SK-N-SH (cell line): ENCODE results near the gene CALCOCO1. TPM values are rescaled to one million over a fixed set of nuclear protein-coding genes. Genes with fewer than 3 reads are reported as not detected.

Experiments used
- CTCF ChIA-PET: fragments of 300-600, 350-600 bp; formaldehyde crosslinking; extraction: SDS; loops from one replicate; lab custom pipeline; 2021; lab: Yijun Ruan, JAX
- POLR2A ChIA-PET: fragments of 350-600 bp; sonication (Branson Sonifier 250); formaldehyde crosslinking; extraction: SDS; loops from one replicate; lab custom pipeline; 2020; ENCODE audit warnings: antibody characterized with exemption, inconsistent platforms; lab: Yijun Ruan, JAX
- DNase-seq: peaks from one replicate; pipeline ENCODE4 v3.0.0; 2012
- H2AFZ ChIP-seq: fragments of 200-600 bp; sonication (generic); 2 replicates; pipeline ENCODE4 v1.8.1; 2016; ENCODE audit warnings: antibody characterized with exemption, mild to moderate bottlenecking, low read depth
- H3F3A ChIP-seq: fragments of 200-600 bp; sonication (generic); replicated peaks from 2 replicates; pipeline ENCODE3; 2016; ENCODE audit warnings: antibody characterized with exemption, mild to moderate bottlenecking; ENCODE audit not compliant: insufficient read depth
- H3K27ac ChIP-seq, 2 experiments: fragments of 200-500 bp in 1 of 2; fragments of 200-600 bp in 1 of 2; sonication (Bioruptor generic) in 1 of 2; sonication (generic), shearing (Covaris generic) in 1 of 2; 2 replicates each; pipeline versions ENCODE4 v1.5.1 to v1.6.1; 2014 to 2016; ENCODE audit warnings: low read depth in 2 of 2, inconsistent platforms in 1 of 2, low read length in 1 of 2, mild to moderate bottlenecking in 1 of 2, mixed read lengths in 1 of 2
- H3K27me3 ChIP-seq: fragments of 200-600 bp; sonication (generic), shearing (Covaris generic); 2 replicates; pipeline ENCODE4 v1.6.1; 2016; ENCODE audit warnings: mixed run types; ENCODE audit not compliant: insufficient read depth
- H3K36me3 ChIP-seq, 2 experiments: fragments of 200-500 bp in 1 of 2; fragments of 200-600 bp in 1 of 2; sonication (Bioruptor generic) in 1 of 2; sonication (generic) in 1 of 2; replicated peaks in 1 of 2; 2 replicates each; pipeline versions ENCODE3 to v1.5.1; 2014 to 2016; ENCODE audit warnings: low read length in 1 of 2, mild to moderate bottlenecking in 1 of 2; ENCODE audit not compliant: insufficient read depth in 2 of 2, control insufficient read depth in 1 of 2
- H3K4me1 ChIP-seq, 2 experiments: fragments of 200-500 bp in 1 of 2; fragments of 200-600 bp in 1 of 2; sonication (Bioruptor generic) in 1 of 2; sonication (generic), shearing (Covaris generic) in 1 of 2; 2 replicates each; pipeline versions ENCODE4 v1.5.1 to v1.6.1; 2014 to 2016; ENCODE audit warnings: low read depth in 1 of 2, low read length in 1 of 2, mixed run types in 1 of 2; ENCODE audit not compliant: insufficient read depth in 2 of 2, control insufficient read depth in 1 of 2
- H3K4me2 ChIP-seq: fragments of 200-600 bp; sonication (generic), shearing (Covaris generic); 2 replicates; pipeline ENCODE4 v1.6.1; 2017; ENCODE audit warnings: mixed run types
- H3K4me3 ChIP-seq, 2 experiments: fragments of 200-500 bp in 1 of 2; fragments of 200-600 bp in 1 of 2; sonication (Bioruptor generic) in 1 of 2; sonication (generic), shearing (Covaris generic) in 1 of 2; 2 replicates each; pipeline versions ENCODE4 v1.5.1 to v1.8.1; 2014 to 2016; ENCODE audit warnings: low read depth in 2 of 2, inconsistent platforms in 1 of 2, low read length in 1 of 2, mild to moderate bottlenecking in 1 of 2, mixed read lengths in 1 of 2, moderate library complexity in 1 of 2
- H3K79me2 ChIP-seq: fragments of 200-600 bp; sonication (generic); 2 replicates; pipeline ENCODE4 v1.8.1; 2017; ENCODE audit warnings: mild to moderate bottlenecking; ENCODE audit not compliant: insufficient read depth
- H3K9ac ChIP-seq: fragments of 200-600 bp; sonication (generic); 2 replicates; pipeline ENCODE4 v1.6.1; 2017; ENCODE audit warnings: mixed run types
- H3K9me2 ChIP-seq: fragments of 200-600 bp; sonication (generic); 2 replicates; pipeline ENCODE4 v1.6.1; 2017; ENCODE audit warnings: mixed run types
- H3K9me3 ChIP-seq: fragments of 200-600 bp; sonication (generic); 2 replicates; pipeline ENCODE4 v1.6.1; 2017; ENCODE audit warnings: mixed run types, mild to moderate bottlenecking, moderate library complexity
- H4K20me1 ChIP-seq: fragments of 200-600 bp; sonication (generic); 2 replicates; pipeline ENCODE4 v1.6.1; 2017; ENCODE audit warnings: mild to moderate bottlenecking, mixed run types; ENCODE audit not compliant: insufficient read depth
- CTCF ChIP-seq: fragments of 200-600 bp; sonication (generic); IDR thresholded peaks from 2 replicates; pipeline ENCODE4 v1.6.1; 2017; ENCODE audit warnings: antibody characterized with exemption, mild to moderate bottlenecking, moderate library complexity
- ELF1 ChIP-seq: IDR thresholded peaks from 2 replicates; pipeline ENCODE4 v1.4.0; 2012
- EP300 ChIP-seq, 2 experiments: IDR thresholded peaks; 2 replicates each; pipeline versions ENCODE4 v1.4.0 to v1.6.1; 2012; ENCODE audit warnings: borderline replicate concordance in 1 of 2, low read depth in 1 of 2, low read length in 1 of 2
- EZH2phosphoT487 ChIP-seq: fragments of 200-600 bp; sonication (generic); IDR thresholded peaks from 2 replicates; pipeline ENCODE4 v1.6.1; 2017; ENCODE audit warnings: low read depth, mixed run types, mild to moderate bottlenecking, antibody characterized with exemption, moderate library complexity, borderline replicate concordance
- FOXM1 ChIP-seq: IDR thresholded peaks from 2 replicates; pipeline ENCODE4 v1.4.0; 2012; ENCODE audit warnings: low read depth, mild to moderate bottlenecking
- GABPA ChIP-seq: IDR thresholded peaks from 2 replicates; pipeline ENCODE4 v1.4.0; 2012; ENCODE audit warnings: low read depth, mild to moderate bottlenecking
- GATA2 ChIP-seq: sonication (generic); formaldehyde crosslinking; IDR thresholded peaks from 2 replicates; pipeline ENCODE4 v1.5.0; 2020; ENCODE audit warnings: mild to moderate bottlenecking, missing genetic modification reagents
- NFIC ChIP-seq: IDR thresholded peaks from 2 replicates; pipeline ENCODE4 v1.4.0; 2012; ENCODE audit warnings: borderline replicate concordance
- SIN3A ChIP-seq: IDR thresholded peaks from 2 replicates; pipeline ENCODE4 v1.6.1; 2012; ENCODE audit warnings: low read depth, mild to moderate bottlenecking, low read length, moderate library complexity, borderline replicate concordance
- SMC3 ChIP-seq: IDR thresholded peaks from 2 replicates; pipeline ENCODE4 v1.6.1; 2012; ENCODE audit warnings: low read depth, low read length, improper control_type of control experiment
- TCF12 ChIP-seq: IDR thresholded peaks from 2 replicates; pipeline ENCODE4 v1.4.0; 2012
- USF1 ChIP-seq: IDR thresholded peaks from 2 replicates; pipeline ENCODE4 v1.4.0; 2012; ENCODE audit warnings: low read depth, borderline replicate concordance
- USF2 ChIP-seq: fragments of 150-350 bp; IDR thresholded peaks from 2 replicates; pipeline ENCODE4 v1.6.1; 2017; ENCODE audit warnings: antibody characterized with exemption, low read length, low read depth, borderline replicate concordance
- YY1 ChIP-seq: IDR thresholded peaks from 2 replicates; pipeline ENCODE4 v1.4.0; 2012; ENCODE audit warnings: low read depth, mild to moderate bottlenecking
- WGBS: methylation state at CpG from one replicate; pipeline ENCODE4 v1.1.6; 2017; ENCODE audit warnings: low lambda C conversion rate; 5-methylcytosine and 5-hydroxymethylcytosine counted together
- polyA plus RNA-seq, 3 experiments: library from polyadenylated mRNA; depleted of rRNA; stranded (reverse); fragments of >200 nt; gene quantifications; 2 replicates each; pipeline ENCODE4 v1.2.3, GENCODE V29; 2012
- TF ChIP-seq, protein P1 (sequence below): IDR thresholded peaks from 2 replicates; pipeline ENCODE4 v1.6.1; 2012; ENCODE audit warnings: mild to moderate bottlenecking, low read depth, low read length, moderate library complexity
- TF ChIP-seq, protein P2 (sequence below): fragments of 150-350 bp; IDR thresholded peaks from 2 replicates; pipeline ENCODE4 v1.6.1; 2016; ENCODE audit warnings: mild to moderate bottlenecking, low read depth, low read length
- TF ChIP-seq, protein P3 (sequence below): IDR thresholded peaks from 2 replicates; pipeline ENCODE4 v1.4.0; 2012; ENCODE audit warnings: low read depth

CALCOCO1 gene
- polyA plus RNA-seq, 1 of the 3 experiments (the other 2 are of a cell fraction): 72.1 TPM

- H3K9me2 ChIP-seq: no peaks in the 10 kb centered on the region
- H3K9ac ChIP-seq: no peak overlapping the region
- no peak overlapping the region for H3K27ac ChIP-seq
- H3K9me3 ChIP-seq: no peaks in the 10 kb centered on the region
- TF ChIP-seq USF2 (no peak), CTCF (no peak), NFIC (no peak), USF1 (no peak), FOXM1 (no peak), EZH2phosphoT487 (no peak), YY1 (no peak)
- DNase-seq: no peak
- 91% methylated on average over 3 of the region's 3 CpGs for WGBS
- no peaks in the 10 kb centered on the region for H4K20me1 ChIP-seq
- H3F3A ChIP-seq: no peaks in the 10 kb centered on the region
- POLR2A ChIA-PET: no interaction called here
- no peaks in the 10 kb centered on the region for H3K4me1 ChIP-seq
- CTCF ChIA-PET: interaction anchor here (0.9 to 28.9 kb wide), 7 partner anchors 8 to 365 kb away, joined by 3 to 760 read pairs (median 5); partner anchors contain the start of genes AAAS and ATP5MC2
- H3K36me3 ChIP-seq: no peaks in the 10 kb centered on the region
- H3K4me2 ChIP-seq: no peak overlapping the region
- H3K4me3 ChIP-seq: no peak overlapping the region
- peaks cover 14% of the 10 kb centered on the region; the same call in 1 of the 2 replicates for H3K27me3 ChIP-seq
- no peak overlapping the region for H2AFZ ChIP-seq
- H3K79me2 ChIP-seq: no peaks in the 10 kb centered on the region
These were observed 40.8 kb downstream of the CALCOCO1 start for GRCh38 chr12:53686436-53686835.

DNA sequence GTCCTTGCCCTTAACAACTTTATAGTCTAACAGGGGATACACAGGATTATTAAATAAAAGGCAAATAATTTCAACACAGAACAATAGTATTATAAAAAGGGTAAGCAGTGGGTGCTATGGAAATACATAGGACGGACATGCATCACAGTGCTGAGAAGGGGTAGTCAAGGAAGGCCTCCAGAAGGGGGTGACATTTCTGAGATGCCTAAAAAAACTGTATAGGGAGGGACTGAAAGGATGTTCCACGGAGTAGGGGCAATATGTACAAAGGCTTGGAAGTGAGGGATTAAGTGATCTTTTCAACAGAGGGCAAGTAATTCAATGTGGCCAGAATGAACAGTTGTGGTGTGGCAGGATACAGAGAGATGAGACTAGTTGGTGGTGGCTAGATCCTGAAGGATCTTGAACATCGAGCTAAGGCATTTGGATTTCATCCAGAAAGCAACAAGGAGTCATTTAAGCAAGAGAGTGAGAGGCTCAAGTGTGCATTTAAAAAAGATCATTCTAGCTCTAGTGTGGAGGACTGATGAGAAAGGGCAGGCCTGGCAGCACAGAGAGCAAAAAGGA is 42.5 kb downstream of the CALCOCO1 start:
- no peaks in the 10 kb centered on the region for H4K20me1 ChIP-seq
- H3K27ac ChIP-seq: no peak overlapping the region
- H3K4me3 ChIP-seq: no peak overlapping the region
- H3K9me2 ChIP-seq: no peaks in the 10 kb centered on the region
- ChIA-PET POLR2A (no interaction called here), CTCF (interaction anchor here (0.7 to 28.9 kb wide), 6 partner anchors 8 to 141 kb away, joined by 3 to 760 read pairs (median 4); partner anchors contain the start of gene ATP5MC2)
- no peak overlapping the region for H3K4me2 ChIP-seq
- peaks cover 14% of the 10 kb centered on the region; the same call in 1 of the 2 replicates for H3K27me3 ChIP-seq
- 58% methylated on average over 3 of the region's 3 CpGs for WGBS
- no peaks in the 10 kb centered on the region for H3K36me3 ChIP-seq
- no peaks in the 10 kb centered on the region for H3K4me1 ChIP-seq
- no peaks in the 10 kb centered on the region for H3F3A ChIP-seq
- no peak overlapping the region for H3K9ac ChIP-seq
- no peak for TF ChIP-seq EP300 (IDR thresholded peaks at IDR 0.05; ENCODE audit: borderline replicate concordance in 1 of 2, low read depth in 1 of 2, low read length in 1 of 2)
- TF ChIP-seq TCF12: no peak
- TF ChIP-seq, protein P1, sequence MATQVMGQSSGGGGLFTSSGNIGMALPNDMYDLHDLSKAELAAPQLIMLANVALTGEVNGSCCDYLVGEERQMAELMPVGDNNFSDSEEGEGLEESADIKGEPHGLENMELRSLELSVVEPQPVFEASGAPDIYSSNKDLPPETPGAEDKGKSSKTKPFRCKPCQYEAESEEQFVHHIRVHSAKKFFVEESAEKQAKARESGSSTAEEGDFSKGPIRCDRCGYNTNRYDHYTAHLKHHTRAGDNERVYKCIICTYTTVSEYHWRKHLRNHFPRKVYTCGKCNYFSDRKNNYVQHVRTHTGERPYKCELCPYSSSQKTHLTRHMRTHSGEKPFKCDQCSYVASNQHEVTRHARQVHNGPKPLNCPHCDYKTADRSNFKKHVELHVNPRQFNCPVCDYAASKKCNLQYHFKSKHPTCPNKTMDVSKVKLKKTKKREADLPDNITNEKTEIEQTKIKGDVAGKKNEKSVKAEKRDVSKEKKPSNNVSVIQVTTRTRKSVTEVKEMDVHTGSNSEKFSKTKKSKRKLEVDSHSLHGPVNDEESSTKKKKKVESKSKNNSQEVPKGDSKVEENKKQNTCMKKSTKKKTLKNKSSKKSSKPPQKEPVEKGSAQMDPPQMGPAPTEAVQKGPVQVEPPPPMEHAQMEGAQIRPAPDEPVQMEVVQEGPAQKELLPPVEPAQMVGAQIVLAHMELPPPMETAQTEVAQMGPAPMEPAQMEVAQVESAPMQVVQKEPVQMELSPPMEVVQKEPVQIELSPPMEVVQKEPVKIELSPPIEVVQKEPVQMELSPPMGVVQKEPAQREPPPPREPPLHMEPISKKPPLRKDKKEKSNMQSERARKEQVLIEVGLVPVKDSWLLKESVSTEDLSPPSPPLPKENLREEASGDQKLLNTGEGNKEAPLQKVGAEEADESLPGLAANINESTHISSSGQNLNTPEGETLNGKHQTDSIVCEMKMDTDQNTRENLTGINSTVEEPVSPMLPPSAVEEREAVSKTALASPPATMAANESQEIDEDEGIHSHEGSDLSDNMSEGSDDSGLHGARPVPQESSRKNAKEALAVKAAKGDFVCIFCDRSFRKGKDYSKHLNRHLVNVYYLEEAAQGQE: no peak
- TF ChIP-seq GATA2 (CRISPR knock-in tag): no peak
- no peak for TF ChIP-seq SMC3
- TF ChIP-seq, protein P2, sequence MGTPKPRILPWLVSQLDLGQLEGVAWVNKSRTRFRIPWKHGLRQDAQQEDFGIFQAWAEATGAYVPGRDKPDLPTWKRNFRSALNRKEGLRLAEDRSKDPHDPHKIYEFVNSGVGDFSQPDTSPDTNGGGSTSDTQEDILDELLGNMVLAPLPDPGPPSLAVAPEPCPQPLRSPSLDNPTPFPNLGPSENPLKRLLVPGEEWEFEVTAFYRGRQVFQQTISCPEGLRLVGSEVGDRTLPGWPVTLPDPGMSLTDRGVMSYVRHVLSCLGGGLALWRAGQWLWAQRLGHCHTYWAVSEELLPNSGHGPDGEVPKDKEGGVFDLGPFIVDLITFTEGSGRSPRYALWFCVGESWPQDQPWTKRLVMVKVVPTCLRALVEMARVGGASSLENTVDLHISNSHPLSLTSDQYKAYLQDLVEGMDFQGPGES: no peak
- TF ChIP-seq USF2: no peak
- no peak for TF ChIP-seq GABPA
- TF ChIP-seq ELF1: no peak
- TF ChIP-seq, protein P3, sequence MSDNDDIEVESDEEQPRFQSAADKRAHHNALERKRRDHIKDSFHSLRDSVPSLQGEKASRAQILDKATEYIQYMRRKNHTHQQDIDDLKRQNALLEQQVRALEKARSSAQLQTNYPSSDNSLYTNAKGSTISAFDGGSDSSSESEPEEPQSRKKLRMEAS: no peak
- TF ChIP-seq SIN3A: no peak
- TF ChIP-seq YY1: no peak
- no peak for DNase-seq
- no peaks in the 10 kb centered on the region for H3K9me3 ChIP-seq
- no peak overlapping the region for H2AFZ ChIP-seq
- no peaks in the 10 kb centered on the region for H3K79me2 ChIP-seq
